Measurements from ENCODE around the gene EIF2B4. TPM values are rescaled to one million over a fixed set of nuclear protein-coding genes. Genes with fewer than 3 reads are reported as not detected.

Gene EIF2B4
- total and polyA plus RNA-seq, 2 of the 8 experiments (the other 6 are each of a cell fraction or from before 2014, with no cell fraction given): 60.0 to 63.2 TPM

- TF ChIP-seq EZH2 (IDR thresholded peaks at IDR 0.05; ENCODE audit: low read depth, low read length, severe bottlenecking): no peak
- TF ChIP-seq ASH2L (IDR thresholded peaks at IDR 0.05; ENCODE audit: low read length): peak; percentile 76
- TF ChIP-seq TBP (IDR thresholded peaks at IDR 0.05; ENCODE audit: low read depth, low read length): peak; percentile 82
- peak; percentile 74 for TF ChIP-seq TAF1 (IDR thresholded peaks at IDR 0.05; ENCODE audit: low read depth, low read length)
- no peak; the same call in 1 of the 2 replicates for TF ChIP-seq TEAD4 (IDR thresholded peaks at IDR 0.05; ENCODE audit: low read depth, low read length)
- TF ChIP-seq KDM4A (IDR thresholded peaks at IDR 0.05; ENCODE audit: low read depth, low read length, severe bottlenecking): peak; percentile 97
- peak; percentile 73 for TF ChIP-seq KDM5A (IDR thresholded peaks at IDR 0.05; ENCODE audit: low read length)
- peak; percentile 76; the same call in 1 of the 2 replicates for TF ChIP-seq RBBP5 (IDR thresholded peaks at IDR 0.05; ENCODE audit: borderline replicate concordance, low read depth, low read length)
- peak; percentile 72 for TF ChIP-seq PHF8 (conservative IDR thresholded peaks at IDR 0.05; ENCODE audit: low read depth, low read length)
- TF ChIP-seq BACH1 (IDR thresholded peaks at IDR 0.05; ENCODE audit: low read length): peak; percentile 86
- peak in 1 of 2 experiments; percentile 89; a peak in 3 of 4 replicates for TF ChIP-seq SIN3A (conservative IDR thresholded peaks at IDR 0.05 in 1 of 2, IDR thresholded peaks at IDR 0.05 in 1 of 2; ENCODE audit: low read depth in 1 of 2, low read length in 2 of 2)
- TF ChIP-seq NRF1 (IDR thresholded peaks at IDR 0.05; ENCODE audit: low read depth, low read length): no peak
- TF ChIP-seq SRF (IDR thresholded peaks at IDR 0.05; ENCODE audit: low read depth, low read length): no peak; the same call in 1 of the 2 replicates
- peak; percentile 39 to 77; a peak in 3 of 4 replicates for TF ChIP-seq HDAC2 (IDR thresholded peaks at IDR 0.05; ENCODE audit: borderline replicate concordance in 1 of 2, low read depth in 2 of 2, low read length in 2 of 2)
- peak; percentile 94 for TF ChIP-seq SP1 (IDR thresholded peaks at IDR 0.05; ENCODE audit: low read depth, low read length)
- TF ChIP-seq, protein P1, sequence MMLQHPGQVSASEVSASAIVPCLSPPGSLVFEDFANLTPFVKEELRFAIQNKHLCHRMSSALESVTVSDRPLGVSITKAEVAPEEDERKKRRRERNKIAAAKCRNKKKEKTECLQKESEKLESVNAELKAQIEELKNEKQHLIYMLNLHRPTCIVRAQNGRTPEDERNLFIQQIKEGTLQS (IDR thresholded peaks at IDR 0.05; ENCODE audit: insufficient read depth, low read depth, low read length): 0 out of 2 replicates have a peak, but pooled peaks have one; percentile 14
- peak; percentile 65; the same call in 1 of the 2 replicates for TF ChIP-seq CEBPB (IDR thresholded peaks at IDR 0.05; ENCODE audit: low read depth, low read length)
- no peak for TF ChIP-seq JUND (IDR thresholded peaks at IDR 0.05; ENCODE audit: low read length)
- TF ChIP-seq EP300 (IDR thresholded peaks at IDR 0.05; ENCODE audit: borderline replicate concordance in 1 of 2, low read depth in 2 of 2, low read length in 2 of 2): peak in 1 of 2 experiments; percentile 42; a peak in 1 of 3 replicates
- TF ChIP-seq, protein P2, sequence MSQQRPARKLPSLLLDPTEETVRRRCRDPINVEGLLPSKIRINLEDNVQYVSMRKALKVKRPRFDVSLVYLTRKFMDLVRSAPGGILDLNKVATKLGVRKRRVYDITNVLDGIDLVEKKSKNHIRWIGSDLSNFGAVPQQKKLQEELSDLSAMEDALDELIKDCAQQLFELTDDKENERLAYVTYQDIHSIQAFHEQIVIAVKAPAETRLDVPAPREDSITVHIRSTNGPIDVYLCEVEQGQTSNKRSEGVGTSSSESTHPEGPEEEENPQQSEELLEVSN (IDR thresholded peaks at IDR 0.05): peak; percentile 54
- TF ChIP-seq POLR2A (IDR thresholded peaks at IDR 0.05; ENCODE audit: control extremely low read depth in 1 of 2, low read depth in 2 of 2, low read length in 2 of 2): peak in 1 of 2 experiments; percentile 84; a peak in 2 of 3 replicates
- TF ChIP-seq RNF2 (IDR thresholded peaks at IDR 0.05; ENCODE audit: borderline replicate concordance, low read depth, low read length, missing control alignments, poor library complexity, severe bottlenecking): no peak
These were observed at the start of gene EIF2B4, which contains the start of gene SNX17 (continued) for GRCh38 chr2:27370026-27370815.
